H1 (cell line): Measurements from ENCODE around the gene ZNF584. TPM values are rescaled to one million over a fixed set of nuclear protein-coding genes. Genes with fewer than 3 reads are reported as not detected.

Source experiments
- SAP30 ChIP-seq: fragments of 300-600 bp; sonication (generic); IDR thresholded peaks from 2 replicates; pipeline ENCODE4 v1.7.1; 2012; ENCODE audit warnings: low read length, moderate library complexity, mild to moderate bottlenecking, inconsistent platforms; ENCODE audit not compliant: insufficient read depth, insufficient replicate concordance
- polyA plus RNA-seq, 7 experiments: library from polyadenylated mRNA; depleted of rRNA in 3 of 7; stranded (reverse) in 5 of 7; unstranded in 2 of 7; fragments of >200 nt in 5 of 7; fragments of 200-250 nt in 2 of 7; gene quantifications; 1 replicate in 5 of 7; 2 replicates in 1 of 7; 4 replicates in 1 of 7; pipeline versions ENCODE4 v1.2.1 to v1.2.3, GENCODE V29; 2011 to 2013; ENCODE audit warnings: missing spikeins in 2 of 7, mixed read lengths in 2 of 7
- total RNA-seq: library from RNA; stranded (reverse); fragmentation: NEBNext Ultra II Directional; extraction: Animal tissue kit (Norgen Biotek cat#: 25700); gene quantifications from 2 replicates; pipeline ENCODE4 v1.2.1, GENCODE V29; 2021

The ZNF584 gene
- total and polyA plus RNA-seq, 2 of the 8 experiments (the other 6 are each of a cell fraction or from before 2014, with no cell fraction given), result 2.5 to 5.2 TPM

DNA sequence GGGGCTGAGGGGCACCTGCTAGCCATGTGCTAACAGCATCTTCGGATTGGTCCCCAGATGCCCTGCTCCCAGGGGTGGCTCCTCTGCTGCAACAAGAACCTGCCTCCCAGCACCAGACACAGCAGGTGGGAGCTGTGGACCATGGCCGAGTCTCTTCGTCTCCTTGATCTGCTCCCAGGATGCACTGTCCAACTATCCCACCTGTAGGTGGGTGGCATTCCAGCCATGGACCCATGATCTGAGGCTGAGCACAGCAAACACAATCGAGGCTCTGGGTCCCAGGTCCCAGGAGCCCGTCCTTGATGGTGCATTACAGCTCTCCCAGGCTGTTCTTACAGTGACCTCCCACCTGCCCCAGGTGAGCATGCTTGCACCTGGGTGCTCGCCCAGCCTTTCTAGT is 29.2 kb upstream of the ZNF584 start (continued):
- no peak for TF ChIP-seq SAP30
